ENCODE data around the gene PTHLH.

The PTHLH gene

DNA sequence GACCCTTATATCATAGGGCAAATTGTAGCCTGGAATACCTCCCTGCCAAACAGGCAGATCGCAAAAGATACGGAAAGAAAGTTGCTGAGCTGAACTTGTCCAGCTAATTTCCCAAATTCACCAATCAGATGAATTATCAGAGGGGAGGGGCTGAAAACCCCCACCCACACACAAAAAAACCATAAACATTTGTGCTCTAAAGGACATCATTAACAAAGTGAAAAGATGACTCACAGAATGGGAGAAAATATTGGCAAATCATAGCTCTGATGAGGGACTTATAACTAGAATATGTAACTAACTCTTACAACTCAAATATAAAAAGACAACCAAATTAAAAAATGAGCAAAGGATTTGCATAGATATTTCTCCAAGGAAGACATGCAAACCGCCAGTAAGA lies 36.3 kb downstream of the PTHLH start:
- no peak for DNase-seq (ENCODE audit: low spot score)

DNA sequence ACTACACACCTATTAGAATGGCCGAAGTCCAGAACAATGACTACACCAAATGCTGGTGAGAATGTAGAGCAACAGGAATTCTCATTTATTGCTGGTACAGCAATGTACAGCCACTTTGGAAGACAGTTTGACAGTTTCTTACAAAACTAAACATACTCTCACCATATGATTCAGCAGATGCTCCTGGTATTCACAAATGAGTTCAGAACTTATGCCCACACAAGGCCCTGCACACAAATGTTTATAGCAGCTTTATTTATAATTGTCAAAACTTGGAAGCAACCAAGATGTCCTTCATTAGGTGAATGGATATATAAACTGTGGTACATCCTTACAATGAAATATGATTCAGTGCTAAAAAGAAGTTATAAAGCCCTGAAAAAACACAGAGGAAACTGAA lies 38.3 kb downstream of the PTHLH start:
- no peak for DNase-seq (ENCODE audit: low spot score)

DNA sequence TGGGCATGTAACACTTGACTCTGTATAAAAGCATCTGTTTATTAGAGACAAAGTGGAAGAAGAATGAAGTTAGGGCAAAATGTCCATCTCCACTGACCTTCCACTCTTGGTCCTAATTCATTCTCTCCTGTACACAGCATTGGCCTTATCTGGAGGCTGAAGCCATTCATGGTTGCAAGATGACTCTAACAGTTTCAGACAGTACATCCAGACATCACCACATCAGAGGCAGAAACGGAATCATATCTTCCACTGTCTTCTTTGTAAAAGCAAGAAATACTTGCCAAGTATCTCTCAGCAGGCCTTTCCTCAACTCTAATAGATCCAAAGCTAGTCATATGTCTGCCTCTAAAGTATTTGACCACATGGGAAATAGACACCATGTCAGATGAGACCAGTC lies 41.1 kb downstream of the PTHLH start:
- DNase-seq (ENCODE audit: low spot score) = no peak

DNA sequence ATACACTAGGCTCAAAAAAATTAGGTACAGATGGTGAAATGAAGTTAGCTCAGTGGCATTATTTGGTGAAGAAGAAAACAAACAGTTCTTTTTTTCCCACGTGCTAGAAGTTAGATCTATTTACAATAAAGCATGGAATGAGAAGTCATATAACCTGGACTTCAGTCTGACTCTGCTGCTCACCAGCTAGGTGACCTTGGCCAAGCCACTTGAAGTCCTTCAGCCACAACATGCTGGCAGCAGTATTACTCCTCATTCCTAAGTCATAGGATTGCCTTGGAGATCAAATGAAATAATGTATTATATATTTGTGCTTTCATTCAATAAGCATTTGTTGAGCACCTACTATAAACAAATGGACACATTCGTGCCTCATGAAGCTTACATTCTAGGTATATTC lies 45.2 kb downstream of the PTHLH start:
- DNase-seq (ENCODE audit: low spot score) = no peak

DNA sequence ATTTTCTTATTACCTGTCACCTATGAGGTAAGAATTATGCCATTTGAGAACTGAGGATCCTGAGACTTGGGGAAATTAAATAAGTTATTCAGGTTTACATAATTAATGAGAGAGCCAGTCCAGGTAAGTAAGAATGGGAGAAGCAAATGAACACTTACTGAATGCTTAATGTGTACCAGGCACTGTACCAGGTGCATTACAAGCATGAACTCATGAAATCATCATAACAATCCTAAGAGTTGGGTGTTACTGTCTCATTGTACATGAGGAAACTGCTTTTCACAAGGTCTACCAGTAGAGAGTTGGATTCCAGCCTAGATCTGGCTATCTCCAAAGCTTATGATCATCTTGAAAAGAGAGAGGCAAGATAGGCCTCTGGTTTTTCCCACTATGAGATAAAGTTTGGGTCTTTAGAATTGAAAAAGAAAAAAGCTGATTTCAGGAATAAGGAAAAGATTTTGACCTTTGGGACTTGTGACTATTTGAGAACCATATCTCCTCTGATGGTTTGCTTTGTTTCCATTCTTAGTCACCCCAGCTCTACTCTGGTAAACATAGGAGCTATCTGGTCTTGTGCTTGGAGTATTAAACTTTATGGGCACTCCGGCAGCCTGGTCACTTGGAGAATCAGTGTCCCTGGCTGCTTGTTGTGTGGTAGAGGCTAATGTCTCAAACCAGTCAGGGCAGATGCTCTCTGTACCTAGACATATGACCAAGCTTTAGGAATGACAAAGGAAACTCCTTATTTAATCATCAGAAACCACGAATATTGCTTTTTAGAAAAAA lies 48.0 kb downstream of the PTHLH start:
- no peak for DNase-seq (ENCODE audit: low spot score)

DNA sequence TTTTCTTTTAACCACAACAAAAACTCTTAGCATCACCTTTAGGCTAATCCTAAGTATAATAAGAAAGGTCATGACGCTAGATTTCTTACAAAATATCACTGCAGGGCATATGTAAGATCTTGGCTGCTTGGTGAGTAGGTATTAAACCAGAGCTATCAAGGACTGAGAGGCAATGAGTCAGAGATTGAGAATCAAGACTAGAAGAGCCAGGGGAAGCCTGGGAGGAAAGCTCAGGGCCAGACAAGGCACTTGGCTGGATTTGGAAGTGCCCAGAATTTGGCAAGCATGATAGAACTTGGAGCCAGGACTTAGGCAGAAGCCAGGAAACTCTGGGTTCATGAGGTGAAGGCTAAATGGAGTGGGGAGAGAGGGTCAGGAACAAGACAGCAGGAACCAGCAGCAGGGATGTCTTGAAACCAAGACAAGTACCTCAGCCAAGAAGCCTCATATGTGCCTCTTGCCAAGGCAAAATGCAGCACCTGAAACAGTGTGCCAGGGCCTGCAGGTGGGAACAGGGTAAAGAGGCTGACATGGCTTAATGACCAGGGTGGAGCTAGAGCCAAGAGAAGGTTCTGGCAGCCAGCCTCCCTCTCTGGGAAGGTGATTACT lies 49.9 kb downstream of the PTHLH start:
- DNase-seq (ENCODE audit: low spot score) = no peak

DNA sequence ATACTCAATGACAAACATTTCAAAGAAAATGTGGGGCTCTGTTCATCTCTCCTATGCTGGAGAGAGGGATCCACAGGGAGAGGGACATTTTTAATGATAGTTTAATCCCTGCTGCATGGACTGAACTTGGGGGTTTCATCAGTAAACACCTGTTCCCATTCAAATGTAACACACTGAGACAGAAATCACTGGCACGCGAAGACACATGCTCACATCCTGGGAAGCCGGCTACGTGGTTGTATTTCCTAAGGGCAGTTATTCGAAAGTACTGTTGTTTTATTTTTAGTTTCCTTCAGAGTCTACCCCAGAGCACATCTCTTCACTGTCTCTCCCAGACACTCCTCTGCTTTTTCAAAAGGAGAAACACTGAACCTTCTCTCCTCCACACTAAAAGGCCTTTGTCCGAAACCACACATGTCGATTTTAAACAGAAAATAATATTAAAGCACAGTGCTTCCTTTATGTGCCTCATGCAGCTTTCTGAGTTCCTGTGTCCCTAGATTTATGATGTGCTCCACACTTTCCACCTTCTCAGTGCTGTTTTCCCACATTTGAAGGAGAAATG lies 52.8 kb downstream of the PTHLH start:
- no peak for DNase-seq (ENCODE audit: low spot score)

DNA sequence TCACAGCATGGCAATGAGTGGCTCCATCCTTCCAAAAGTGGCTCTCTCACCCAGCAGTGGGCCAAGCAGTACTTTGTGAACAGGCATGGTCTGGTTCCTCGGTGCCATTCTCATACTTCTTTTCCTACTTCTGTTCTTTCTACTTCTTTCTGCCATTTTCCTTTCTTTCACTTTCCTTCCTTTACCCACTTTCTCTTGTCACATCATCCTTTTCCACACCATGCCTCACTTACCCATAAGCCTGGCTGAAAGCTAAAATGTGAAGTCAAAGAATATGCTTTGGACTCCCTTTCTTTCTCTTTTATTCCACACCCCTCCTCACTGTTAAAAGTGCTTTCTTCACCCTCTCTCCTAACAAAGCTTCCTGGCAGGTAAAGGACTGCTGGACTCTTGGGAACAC lies 57.0 kb downstream of the PTHLH start:
- DNase-seq (ENCODE audit: low spot score) = no peak

DNA sequence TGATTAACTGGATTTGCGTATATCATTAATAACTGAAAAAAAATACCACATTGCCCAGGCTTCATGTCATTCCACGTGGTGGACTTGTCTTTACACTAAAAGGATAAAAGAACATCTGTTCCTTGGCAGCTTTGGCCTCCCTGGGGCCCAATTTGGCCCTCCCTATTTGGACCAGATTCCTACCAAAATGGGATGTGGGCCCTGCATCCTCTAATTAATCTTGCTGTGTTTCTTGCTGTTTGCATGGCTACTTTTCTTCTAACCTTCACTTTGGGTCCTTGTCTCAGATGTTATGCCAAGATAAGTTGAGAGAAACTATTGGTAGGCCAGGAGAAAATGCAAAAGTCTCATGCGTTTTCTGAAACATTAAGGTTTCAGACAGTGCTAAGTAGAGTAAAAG lies 57.5 kb downstream of the PTHLH start:
- DNase-seq (ENCODE audit: low spot score) = no peak

DNA sequence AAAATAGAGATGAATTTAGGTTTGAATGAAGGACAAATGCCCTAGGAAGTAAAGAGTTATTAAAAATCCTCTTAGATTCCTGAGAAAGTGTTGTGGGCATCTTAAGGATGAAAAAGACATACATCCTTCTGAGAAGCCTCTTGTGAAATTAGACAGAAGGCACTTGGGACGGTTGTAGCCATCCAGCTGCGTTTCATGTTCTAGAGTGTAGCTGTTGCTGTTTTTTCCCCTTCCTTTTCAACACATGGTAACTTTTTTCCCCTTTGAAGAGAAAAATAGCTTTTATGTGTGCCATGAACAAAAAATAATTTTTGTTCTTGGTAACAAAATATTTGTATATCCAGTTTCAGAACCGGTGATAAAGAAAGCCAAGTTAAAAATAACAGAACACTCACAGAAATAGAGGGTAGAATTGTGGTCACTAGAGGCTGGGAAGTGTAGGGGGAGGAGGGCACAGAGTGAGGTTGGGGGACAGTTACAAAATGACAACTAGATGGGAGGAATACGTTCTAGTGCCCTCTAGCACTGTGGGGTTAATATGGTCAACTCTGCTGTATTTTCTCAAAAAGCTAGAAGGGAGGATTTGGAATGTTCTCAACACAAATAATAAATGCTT lies 58.4 kb downstream of the PTHLH start:
- DNase-seq (ENCODE audit: low spot score) = peak; percentile 34

DNA sequence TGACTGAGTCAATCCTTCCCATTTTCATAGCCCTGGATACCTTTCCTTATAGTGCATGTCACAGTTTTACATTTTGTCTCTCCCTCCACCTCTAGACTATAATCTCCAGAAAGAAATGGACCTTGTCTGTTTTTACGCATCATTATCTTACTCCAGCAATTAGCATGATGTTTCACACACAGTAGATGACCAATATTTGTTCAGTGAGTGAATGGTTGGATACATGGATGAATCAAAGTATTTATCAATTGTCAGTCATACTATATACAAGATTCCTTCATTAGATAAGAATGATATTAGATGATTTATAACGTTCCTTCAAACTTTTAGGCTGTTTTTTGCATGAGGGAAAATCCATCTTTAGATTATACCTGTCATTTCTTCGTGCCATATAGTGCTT lies 61.1 kb downstream of the PTHLH start:
- DNase-seq (ENCODE audit: low spot score) = no peak

All from NAMALWA (cell line).